Measurements from ENCODE around the gene MAST4. TPM values are rescaled to one million over a fixed set of nuclear protein-coding genes. Genes with fewer than 3 reads are reported as not detected.

The MAST4 gene
- total RNA-seq, 2 donors from 2014 or later: 9.5 to 20.8 TPM

DNA sequence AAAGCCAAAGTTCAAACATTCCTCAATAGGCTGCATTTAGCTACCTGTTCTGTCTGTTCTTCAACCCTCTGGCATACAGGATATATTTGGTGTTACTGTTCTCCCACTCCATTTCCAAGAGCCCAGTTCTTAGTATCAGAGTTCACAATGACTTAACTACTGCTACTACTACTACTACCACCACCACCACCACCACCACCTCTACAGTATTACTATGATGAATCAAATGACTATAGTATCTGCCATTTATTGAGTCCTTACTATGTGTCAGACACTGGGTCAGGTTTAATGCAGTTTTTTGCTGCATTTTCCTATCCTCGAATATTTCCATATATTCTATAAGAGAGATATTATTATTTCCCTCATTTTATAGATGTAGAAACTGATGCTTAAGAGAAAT lies 601.3 kb downstream of the MAST4 start:
- peaks cover 6% of the 10 kb centered on the region for H3K4me1 ChIP-seq
- no peak overlapping the region for H3K4me3 ChIP-seq
- no peak for DNase-seq
- H3K27ac ChIP-seq: no peak overlapping the region
- intact Hi-C loops (cut with DNase I): no loop called here
- H3K9me3 ChIP-seq: no peaks in the 10 kb centered on the region
- no peak overlapping the region for H3K9ac ChIP-seq (ENCODE audit: low read depth in 2 of 2, low read length in 2 of 2)
- H3K36me3 ChIP-seq: no peaks in the 10 kb centered on the region
- no peaks in the 10 kb centered on the region for H3K27me3 ChIP-seq
- TF ChIP-seq, protein P1, sequence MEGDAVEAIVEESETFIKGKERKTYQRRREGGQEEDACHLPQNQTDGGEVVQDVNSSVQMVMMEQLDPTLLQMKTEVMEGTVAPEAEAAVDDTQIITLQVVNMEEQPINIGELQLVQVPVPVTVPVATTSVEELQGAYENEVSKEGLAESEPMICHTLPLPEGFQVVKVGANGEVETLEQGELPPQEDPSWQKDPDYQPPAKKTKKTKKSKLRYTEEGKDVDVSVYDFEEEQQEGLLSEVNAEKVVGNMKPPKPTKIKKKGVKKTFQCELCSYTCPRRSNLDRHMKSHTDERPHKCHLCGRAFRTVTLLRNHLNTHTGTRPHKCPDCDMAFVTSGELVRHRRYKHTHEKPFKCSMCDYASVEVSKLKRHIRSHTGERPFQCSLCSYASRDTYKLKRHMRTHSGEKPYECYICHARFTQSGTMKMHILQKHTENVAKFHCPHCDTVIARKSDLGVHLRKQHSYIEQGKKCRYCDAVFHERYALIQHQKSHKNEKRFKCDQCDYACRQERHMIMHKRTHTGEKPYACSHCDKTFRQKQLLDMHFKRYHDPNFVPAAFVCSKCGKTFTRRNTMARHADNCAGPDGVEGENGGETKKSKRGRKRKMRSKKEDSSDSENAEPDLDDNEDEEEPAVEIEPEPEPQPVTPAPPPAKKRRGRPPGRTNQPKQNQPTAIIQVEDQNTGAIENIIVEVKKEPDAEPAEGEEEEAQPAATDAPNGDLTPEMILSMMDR (IDR thresholded peaks at IDR 0.05): no peak

DNA sequence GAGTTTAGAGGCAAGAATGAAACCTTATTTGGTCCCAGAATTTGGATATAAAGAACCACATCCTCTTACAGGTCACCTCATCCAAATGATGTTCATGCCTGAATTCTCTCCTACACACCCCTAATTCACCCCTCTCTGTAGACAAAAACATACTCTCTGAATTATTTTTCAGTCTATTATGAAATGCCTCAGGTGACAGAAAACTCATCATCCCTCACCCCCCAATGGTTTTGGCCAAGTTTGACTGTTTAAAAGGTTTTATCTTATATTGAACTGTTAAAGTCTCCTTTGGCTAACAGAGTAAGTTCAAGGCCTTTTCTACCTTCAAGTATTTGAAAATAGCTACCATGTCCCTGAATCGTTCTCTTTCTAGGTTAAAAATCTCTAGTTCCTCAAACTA lies 602.7 kb downstream of the MAST4 start:
- Histone ChIP-seq H3K36me3 (no peaks in the 10 kb centered on the region), H3K27ac (no peak overlapping the region), H3K4me1 (no peaks in the 10 kb centered on the region), H3K9me3 (no peaks in the 10 kb centered on the region), H3K9ac (ENCODE audit: low read depth in 2 of 2, low read length in 2 of 2) (no peak overlapping the region), H3K27me3 (no peaks in the 10 kb centered on the region), H3K4me3 (no peak overlapping the region)
- no peak for DNase-seq
- TF ChIP-seq, protein P1 (IDR thresholded peaks at IDR 0.05): no peak
- intact Hi-C loops (cut with DNase I): no loop called here

DNA sequence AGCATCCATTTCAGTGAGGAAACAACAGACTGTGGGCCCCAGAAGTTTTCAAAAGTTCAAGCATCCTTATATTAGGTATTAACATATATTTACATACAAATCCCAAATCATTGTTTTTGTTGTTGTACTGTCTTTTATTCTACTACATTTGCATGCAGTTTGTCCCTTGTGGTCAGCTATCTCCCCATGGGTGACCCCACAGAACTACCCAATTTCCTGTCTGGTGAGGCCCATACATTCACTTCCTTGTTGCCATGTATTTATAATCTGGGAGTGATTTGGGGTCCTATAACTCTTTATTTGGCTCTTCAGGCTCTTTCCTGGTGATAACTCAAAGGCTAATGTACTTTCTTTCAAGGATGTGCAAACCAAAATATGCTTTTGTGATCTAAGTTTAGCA lies 603.7 kb downstream of the MAST4 start:
- Histone ChIP-seq H3K9ac (ENCODE audit: low read depth in 2 of 2, low read length in 2 of 2) (no peak overlapping the region), H3K4me1 (peaks cover 4% of the 10 kb centered on the region), H3K4me3 (no peak overlapping the region), H3K27ac (no peak overlapping the region), H3K9me3 (no peaks in the 10 kb centered on the region), H3K36me3 (no peaks in the 10 kb centered on the region), H3K27me3 (no peaks in the 10 kb centered on the region)
- TF ChIP-seq, protein P1 (IDR thresholded peaks at IDR 0.05): no peak
- no peak for DNase-seq
- intact Hi-C loops (cut with DNase I): loop anchor here (10.0 kb wide), 1 partner anchor 215 kb away; no protein-coding TSS in a partner anchor

DNA sequence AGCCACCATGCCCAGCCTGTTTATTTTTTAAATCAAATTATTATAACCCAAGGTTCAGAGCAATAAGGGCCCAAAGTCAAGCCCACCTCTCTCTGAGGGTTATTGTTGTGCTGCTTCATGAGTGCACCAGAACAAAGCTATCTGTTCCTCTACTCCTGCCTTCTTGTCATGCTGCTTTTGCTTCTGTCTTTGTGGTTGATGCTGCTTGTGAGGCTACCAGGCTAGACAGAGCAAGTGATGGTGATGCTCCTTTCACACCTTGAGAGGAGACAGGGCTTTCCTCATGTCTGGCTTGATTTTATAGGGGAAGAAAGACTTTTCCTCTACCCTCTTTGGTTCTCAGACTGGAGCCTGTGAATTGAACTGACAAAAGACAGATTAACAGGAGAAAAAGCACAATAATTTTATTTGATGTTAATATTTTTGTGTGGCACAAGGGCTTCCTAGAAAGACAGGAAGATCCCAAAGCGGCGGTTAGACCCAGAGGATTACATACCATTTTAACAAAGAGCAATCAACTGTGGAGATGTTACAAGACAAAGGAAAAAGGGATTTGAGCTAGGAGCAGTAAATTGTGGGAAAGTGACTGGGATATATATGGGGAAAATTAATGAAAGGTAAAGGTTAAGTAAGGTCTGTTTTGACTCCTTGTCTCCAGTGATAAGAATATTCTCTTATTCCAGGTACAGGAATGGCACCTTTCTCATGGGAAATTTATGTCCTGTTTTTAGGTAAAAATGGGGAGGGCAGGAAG lies 604.8 kb downstream of the MAST4 start:
- Histone ChIP-seq H3K27ac (no peak overlapping the region), H3K27me3 (no peaks in the 10 kb centered on the region), H3K4me1 (peaks cover 4% of the 10 kb centered on the region), H3K9me3 (no peaks in the 10 kb centered on the region), H3K36me3 (no peaks in the 10 kb centered on the region), H3K9ac (ENCODE audit: low read depth in 2 of 2, low read length in 2 of 2) (no peak overlapping the region), H3K4me3 (no peak overlapping the region)
- TF ChIP-seq, protein P1 (IDR thresholded peaks at IDR 0.05): no peak
- intact Hi-C loops (cut with DNase I): loop anchor here (10.0 kb wide), 1 partner anchor 216 kb away; no protein-coding TSS in a partner anchor
- DNase-seq: no peak

DNA sequence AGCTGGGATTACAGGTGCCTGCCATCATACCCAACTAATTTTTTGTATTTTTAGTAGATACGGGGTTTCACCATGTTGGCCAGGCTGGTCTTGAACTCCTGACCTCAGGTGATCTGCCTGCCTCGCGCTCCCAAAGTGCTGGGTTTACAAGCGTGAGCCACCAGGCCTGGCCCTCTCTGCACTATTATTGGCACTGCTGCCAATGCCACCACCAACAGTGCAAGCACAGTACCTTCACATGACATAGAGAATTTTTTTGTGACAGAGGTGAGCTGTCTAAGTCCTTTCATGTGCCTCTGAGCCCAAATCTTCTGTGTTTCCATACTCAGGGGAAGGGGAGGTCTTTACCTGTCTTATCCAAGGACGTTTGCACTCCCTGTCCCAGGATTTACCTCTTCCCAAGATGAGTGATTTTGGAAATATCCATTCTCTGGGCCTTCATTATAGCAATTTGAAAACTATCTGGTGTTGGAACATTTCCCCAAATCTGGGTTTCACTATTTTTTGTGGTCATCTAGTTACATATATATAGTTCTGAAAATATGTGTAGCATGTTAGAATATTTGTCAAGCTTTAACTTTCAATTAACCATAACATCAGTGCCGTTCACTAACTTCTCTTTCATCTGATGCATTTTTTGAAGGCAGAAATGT lies 605.8 kb downstream of the MAST4 start:
- Histone ChIP-seq H3K9ac (ENCODE audit: low read depth in 2 of 2, low read length in 2 of 2) (no peak overlapping the region), H3K9me3 (no peaks in the 10 kb centered on the region), H3K36me3 (no peaks in the 10 kb centered on the region), H3K4me1 (peaks cover 5% of the 10 kb centered on the region), H3K4me3 (no peak overlapping the region), H3K27ac (no peak overlapping the region), H3K27me3 (no peaks in the 10 kb centered on the region)
- TF ChIP-seq, protein P1 (IDR thresholded peaks at IDR 0.05): no peak
- intact Hi-C loops (cut with DNase I): loop anchor here (10.0 kb wide), 1 partner anchor 217 kb away; no protein-coding TSS in a partner anchor
- no peak for DNase-seq
